Measurements from ENCODE around the gene KDM1A. TPM values are rescaled to one million over a fixed set of nuclear protein-coding genes. Genes with fewer than 3 reads are reported as not detected.

KDM1A gene
- total RNA-seq, 1 donor from 2014 or later = 155 TPM

DNA sequence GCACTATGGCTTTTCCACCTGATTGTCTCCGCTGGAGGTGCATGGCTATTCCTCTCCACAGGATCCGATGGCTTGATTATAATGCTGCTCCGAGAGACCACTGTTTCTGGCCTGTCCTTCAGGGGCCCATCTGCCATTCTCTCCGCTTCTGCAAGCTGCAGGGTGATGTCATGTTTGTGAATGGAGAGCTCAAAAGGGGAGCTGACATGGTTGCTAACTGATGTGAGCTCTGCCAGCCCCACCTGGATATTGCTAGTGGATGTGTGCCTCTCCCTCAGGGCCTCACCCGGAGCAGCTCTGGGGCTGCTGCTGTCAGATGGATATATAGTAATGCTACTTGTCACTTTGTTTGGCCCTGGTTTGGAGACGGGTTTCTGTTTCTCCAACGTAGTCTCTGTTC, 72.3 kb downstream of the KDM1A start:
- no peak for DNase-seq (ENCODE audit: extremely low spot score, unreplicated experiment)
- Mint-ChIP-seq H3K27ac (no peak overlapping the region), H3K9me3 (no peaks in the 10 kb centered on the region), H3K4me3 (no peak overlapping the region), H3K4me1 (ENCODE audit: unreplicated experiment) (no peaks in the 10 kb centered on the region), H3K27me3 (no peaks in the 10 kb centered on the region), H3K36me3 (peaks cover 21% of the 10 kb centered on the region)
- no peak for TF ChIP-seq CTCF (conservative IDR thresholded peaks at IDR 0.05)

- peaks cover 15% of the 10 kb centered on the region for H3K36me3 Mint-ChIP-seq
- no peak for DNase-seq (ENCODE audit: extremely low spot score, unreplicated experiment)
- no peaks in the 10 kb centered on the region for H3K4me1 Mint-ChIP-seq (ENCODE audit: unreplicated experiment)
- no peak for TF ChIP-seq CTCF (conservative IDR thresholded peaks at IDR 0.05)
- H3K27ac Mint-ChIP-seq = no peak overlapping the region
- H3K27me3 Mint-ChIP-seq = no peaks in the 10 kb centered on the region
- no peak overlapping the region for H3K4me3 Mint-ChIP-seq
- H3K9me3 Mint-ChIP-seq = no peaks in the 10 kb centered on the region
Measured at GRCh38 chr1:23092447-23092846, 73.2 kb downstream of the KDM1A start.

DNA sequence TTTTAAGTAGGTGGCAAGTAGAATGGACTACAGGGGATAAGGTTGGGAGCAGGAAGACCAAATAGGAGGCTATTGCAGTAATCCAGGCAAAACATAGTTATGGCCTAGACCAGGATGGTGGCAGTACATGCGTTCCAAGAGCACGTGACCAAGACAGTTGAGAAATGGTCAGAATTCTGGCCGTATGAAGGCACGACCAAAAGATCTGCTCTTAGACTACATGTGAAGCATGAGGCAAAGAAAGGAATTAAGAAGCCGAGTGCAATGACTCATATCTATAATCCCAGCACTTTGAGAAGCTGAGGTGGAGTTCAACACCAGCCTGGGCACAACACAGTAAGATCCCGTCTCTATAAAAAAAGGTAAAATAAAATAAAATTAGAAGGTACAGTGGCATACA, 78.0 kb downstream of the KDM1A start:
- no peak overlapping the region for H3K27ac Mint-ChIP-seq
- H3K27me3 Mint-ChIP-seq = no peaks in the 10 kb centered on the region
- H3K36me3 Mint-ChIP-seq = peaks cover 11% of the 10 kb centered on the region
- DNase-seq (ENCODE audit: extremely low spot score, unreplicated experiment) = no peak
- peaks cover 24% of the 10 kb centered on the region for H3K4me1 Mint-ChIP-seq (ENCODE audit: unreplicated experiment)
- H3K4me3 Mint-ChIP-seq = no peak overlapping the region
- TF ChIP-seq CTCF (conservative IDR thresholded peaks at IDR 0.05) = no peak
- H3K9me3 Mint-ChIP-seq = no peaks in the 10 kb centered on the region

DNA sequence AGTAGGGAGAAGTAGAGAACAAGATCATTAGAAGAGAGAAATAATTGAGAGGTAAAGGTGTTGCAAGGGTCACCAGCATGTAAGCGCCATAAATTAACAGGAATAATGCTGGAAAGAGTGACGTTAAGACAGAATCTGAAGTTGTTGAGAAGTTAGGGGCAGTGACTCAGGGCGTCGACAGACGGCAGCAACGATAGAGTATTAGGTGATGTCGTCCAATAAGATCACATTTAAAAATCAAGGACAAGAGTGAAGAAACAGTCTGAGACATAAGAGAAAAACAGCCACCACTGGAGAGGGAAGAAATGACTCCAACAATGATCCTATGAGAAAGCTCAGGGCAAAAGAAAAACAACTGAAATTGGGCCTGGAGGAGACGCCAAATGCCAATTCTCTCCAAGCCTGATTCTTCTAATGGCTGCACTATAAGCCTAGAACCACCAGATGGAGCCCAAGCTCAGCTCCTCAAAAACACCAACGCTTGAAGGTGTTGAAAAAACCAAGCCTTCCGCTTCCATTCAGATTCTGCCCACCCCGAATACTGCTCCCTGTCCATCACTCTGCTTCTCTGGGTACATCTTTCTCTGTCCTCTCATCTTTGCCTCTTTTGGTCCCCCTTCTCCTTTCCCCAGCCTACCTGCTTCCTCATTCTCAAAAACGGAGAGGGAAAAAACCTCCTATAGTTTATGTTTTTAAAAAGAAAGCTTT, 79.3 kb downstream of the KDM1A start:
- no peaks in the 10 kb centered on the region for H3K27me3 Mint-ChIP-seq
- no peak for DNase-seq (ENCODE audit: extremely low spot score, unreplicated experiment)
- H3K9me3 Mint-ChIP-seq = peaks cover 3% of the 10 kb centered on the region
- peak; percentile 94 for TF ChIP-seq CTCF (conservative IDR thresholded peaks at IDR 0.05)
- peak overlapping the region; percentile 13 for H3K27ac Mint-ChIP-seq
- no peak overlapping the region for H3K4me3 Mint-ChIP-seq
- H3K36me3 Mint-ChIP-seq = peaks cover 15% of the 10 kb centered on the region
- peaks cover 34% of the 10 kb centered on the region for H3K4me1 Mint-ChIP-seq (ENCODE audit: unreplicated experiment)

- no peaks in the 10 kb centered on the region for H3K27me3 Mint-ChIP-seq
- no peak overlapping the region for H3K4me3 Mint-ChIP-seq
- peaks cover 11% of the 10 kb centered on the region for H3K36me3 Mint-ChIP-seq
- DNase-seq (ENCODE audit: extremely low spot score, unreplicated experiment) = no peak
- peak overlapping the region; percentile 13 for H3K27ac Mint-ChIP-seq
- peaks cover 3% of the 10 kb centered on the region for H3K9me3 Mint-ChIP-seq
- peaks cover 35% of the 10 kb centered on the region for H3K4me1 Mint-ChIP-seq (ENCODE audit: unreplicated experiment)
- no peak for TF ChIP-seq CTCF (conservative IDR thresholded peaks at IDR 0.05)
Measured at GRCh38 chr1:23099171-23099536, 79.9 kb downstream of the KDM1A start.
